Measurements from ENCODE around the gene CIAO3.

CIAO3 gene

GRCh38 chr16:680967-681745 lies 59.6 kb downstream of the CIAO3 start:
- peak overlapping the region; percentile 91 for H3K4me3 ChIP-seq (ENCODE audit: low read depth, low read length)
- H3K4me1 ChIP-seq: peaks cover 15% of the 10 kb centered on the region
- DNase-seq: peak; percentile 50
- H3K27me3 ChIP-seq: no peaks in the 10 kb centered on the region
- TF ChIP-seq CTCF (IDR thresholded peaks at IDR 0.05; ENCODE audit: low read depth, low read length): peak; percentile 16; the same call in 1 of the 2 replicates
- peaks cover 41% of the 10 kb centered on the region for H3K36me3 ChIP-seq
- no peaks in the 10 kb centered on the region for H3K9me3 ChIP-seq

- H3K4me1 ChIP-seq: peaks cover 15% of the 10 kb centered on the region
These were observed 60.2 kb downstream of the CIAO3 start for GRCh38 chr16:680625-680945.

GRCh38 chr16:679814-680624 lies 60.8 kb downstream of the CIAO3 start, which contains the start of gene STUB1:
STUB1 (plus strand) TSS chr16:680410; CDS start chr16:680526, 116 bp downstream.
- Histone ChIP-seq H3K36me3 (peaks cover 30% of the 10 kb centered on the region), H3K27me3 (no peaks in the 10 kb centered on the region), H3K9me3 (no peaks in the 10 kb centered on the region), H3K4me1 (peaks cover 14% of the 10 kb centered on the region), H3K4me3 (ENCODE audit: low read depth, low read length) (peak within 1 kb of the TSS; percentile 91)
- DNase-seq: peak; percentile 95
- no peak for TF ChIP-seq CTCF (IDR thresholded peaks at IDR 0.05; ENCODE audit: low read depth, low read length)

More at GRCh38 chr16:680625-680945, 60.2 kb downstream of the CIAO3 start:
- no peaks in the 10 kb centered on the region for H3K9me3 ChIP-seq
- no peaks in the 10 kb centered on the region for H3K27me3 ChIP-seq
- DNase-seq: no peak
- no peak for TF ChIP-seq CTCF (IDR thresholded peaks at IDR 0.05; ENCODE audit: low read depth, low read length)
- peaks cover 35% of the 10 kb centered on the region for H3K36me3 ChIP-seq
- H3K4me3 ChIP-seq (ENCODE audit: low read depth, low read length): peak overlapping the region; percentile 91

All from BE2C (cell line).